Activated CD4-positive, alpha-beta T cell treated with anti-CD3 and anti-CD28 coated beads, Interleukin-10, Interleukin-2, amounts not matched to agents 100 ng/mL and 50 ng/mL, durations not matched to agents 16 hours and 8 hours (primary cell): ENCODE results near the gene IFNW1.
"Not testable (repeated sequence)": the region's sequence is repeated elsewhere in the genome, so short reads cannot be mapped to it uniquely, and the experiment has no call there.

Experiments used
- DNase-seq: peaks from one replicate; pipeline ENCODE4 v3.0.0-alpha.2; 2020

IFNW1 gene

DNA sequence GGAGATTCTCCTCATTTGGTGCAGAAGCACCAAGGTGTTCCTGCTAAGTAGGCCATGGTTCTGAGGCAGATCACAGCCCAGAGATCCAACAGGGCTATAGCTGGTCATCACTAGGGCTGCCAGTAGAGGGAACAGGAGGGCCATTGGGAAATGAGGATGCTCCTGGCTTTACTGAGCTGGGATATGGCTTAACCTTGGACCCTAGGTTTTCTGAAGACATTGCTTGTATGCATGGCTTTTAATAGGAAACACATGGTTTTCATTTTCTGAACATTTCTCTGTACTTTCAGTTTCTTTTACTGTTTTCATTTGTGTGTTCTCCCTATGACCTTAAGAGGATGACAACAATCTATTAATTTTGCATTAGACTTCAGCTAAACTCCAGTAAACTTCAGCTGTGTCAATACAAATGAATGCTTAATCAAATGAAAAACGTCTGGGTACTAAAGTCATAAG, at the start of gene IFNW1:
IFNW1 (minus strand) TSS at position 406 of the 456 bp plus-strand sequence; CDS start at position 144, 262 bp downstream.
- no peak for DNase-seq

DNA sequence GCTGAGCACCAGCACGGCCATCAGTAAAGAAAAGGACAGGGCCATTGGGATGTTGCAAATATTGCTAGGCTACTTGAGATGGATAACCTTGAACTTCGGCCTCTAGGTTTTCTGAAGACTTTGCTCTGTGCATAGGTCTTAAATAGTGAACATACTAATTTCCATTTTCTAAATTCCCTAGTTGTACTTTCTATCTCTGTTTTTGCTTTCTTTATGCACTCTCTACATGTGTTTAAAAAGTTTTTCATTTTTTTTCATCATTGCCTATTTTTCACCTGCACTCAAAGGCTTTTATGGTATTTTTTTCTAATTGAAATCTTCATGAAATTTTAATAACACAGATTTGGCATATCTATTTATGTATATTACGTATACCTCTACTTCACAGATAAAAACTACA, 45.9 kb upstream of the IFNW1 start, which contains the start of gene IFNA4:
IFNA4 (minus strand) TSS at position 101 of the 400 bp plus-strand sequence; CDS start at position 45, 56 bp downstream.
- not testable (repeated sequence) for DNase-seq

GRCh38 chr9:21182810-21183736, 41.4 kb upstream of the IFNW1 start:
- DNase-seq: peak; percentile 50

GRCh38 chr9:21174671-21175070, 33.0 kb upstream of the IFNW1 start:
- DNase-seq: no peak

- DNase-seq: no peak
Measured at GRCh38 chr9:21172156-21172555, 30.5 kb upstream of the IFNW1 start.

DNA sequence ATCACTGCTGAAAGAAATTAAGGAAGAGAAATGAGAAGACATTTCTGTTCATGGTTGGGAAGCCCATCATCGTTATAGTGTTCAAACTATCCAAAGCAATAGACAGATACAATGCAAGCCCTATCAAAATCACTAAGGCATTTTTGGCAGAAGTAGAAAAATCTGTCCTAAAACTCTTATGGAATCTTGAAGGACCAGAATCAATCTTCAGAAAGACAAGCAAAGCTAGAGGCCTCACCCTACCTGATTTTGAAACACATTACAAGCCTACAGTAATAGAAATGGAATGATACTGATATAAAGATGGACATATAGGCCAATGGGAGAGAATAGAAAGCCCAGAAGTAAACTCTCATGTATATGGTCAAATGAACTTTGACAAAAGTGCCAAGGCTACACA, 29.7 kb upstream of the IFNW1 start:
- DNase-seq: no peak

- DNase-seq: not testable (repeated sequence)
Measured at GRCh38 chr9:21166560-21166959, 24.9 kb upstream of the IFNW1 start, which contains the start of gene IFNA21. Gene IFNA21 (minus strand): TSS chr9:21166660. CDS start chr9:21166612, 48 bp downstream.

DNA sequence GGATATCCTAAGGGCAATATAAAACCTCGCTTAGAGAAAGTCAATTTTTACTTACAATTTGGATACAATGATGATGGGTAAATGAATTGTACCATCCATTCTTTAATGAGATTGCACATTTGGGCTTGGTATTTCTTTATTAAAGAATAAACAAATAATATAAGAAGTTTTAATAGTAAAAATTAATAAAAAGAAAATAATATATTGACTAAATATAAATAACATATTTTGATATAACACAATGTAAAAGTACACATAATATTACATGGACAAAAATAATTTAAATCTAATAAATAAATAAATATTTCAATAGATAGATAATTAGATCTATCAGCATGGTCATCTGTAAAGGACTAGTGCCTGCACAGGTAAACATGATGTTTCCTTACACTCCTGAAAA, 23.9 kb upstream of the IFNW1 start:
- no peak for DNase-seq

- peak; percentile 67 for DNase-seq
Measured at GRCh38 chr9:21160178-21160577, 18.5 kb upstream of the IFNW1 start.

DNA sequence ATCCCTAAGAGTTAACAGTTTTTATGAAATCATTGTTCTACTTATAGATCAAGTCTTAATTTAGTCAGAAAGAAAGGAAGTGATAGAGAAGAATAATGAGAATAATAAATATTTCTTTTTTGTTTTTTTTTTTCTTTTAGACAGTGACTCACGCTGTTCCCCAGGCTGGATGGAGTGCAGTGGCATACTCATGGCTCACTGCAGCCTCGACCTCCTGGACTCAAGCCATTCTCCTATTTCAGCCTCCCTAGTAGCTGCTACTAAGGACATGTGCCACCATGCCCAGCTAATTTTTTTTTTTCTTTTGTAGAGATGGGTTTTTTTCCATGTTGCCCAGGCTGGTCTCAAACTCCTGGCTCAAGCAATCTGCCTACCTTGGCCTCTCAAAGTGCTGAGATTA, 13.9 kb upstream of the IFNW1 start:
- no peak for DNase-seq

GRCh38 chr9:21154018-21154608, 12.5 kb upstream of the IFNW1 start:
- peak; percentile 25 for DNase-seq

GRCh38 chr9:21153336-21154017, 11.8 kb upstream of the IFNW1 start:
- DNase-seq: no peak

DNA sequence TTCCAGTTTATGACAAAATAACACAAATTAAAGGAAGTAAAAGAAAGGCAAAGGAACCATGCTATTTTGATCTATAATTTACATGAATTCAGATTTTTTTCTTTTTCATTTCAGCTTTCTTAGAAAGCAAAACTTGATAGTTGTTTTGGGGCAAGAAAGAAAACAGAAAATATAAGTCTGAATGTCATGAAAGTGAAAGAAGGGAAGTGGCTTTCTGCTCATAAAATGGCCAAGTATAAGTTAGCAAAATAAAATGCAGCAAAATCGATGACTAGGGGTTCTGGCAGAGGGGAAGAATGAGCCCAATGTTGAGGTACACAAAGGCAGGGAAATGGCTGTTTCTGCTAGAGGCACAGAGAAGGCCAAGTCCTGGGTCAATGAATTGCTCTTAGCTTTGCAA, 3.0 kb upstream of the IFNW1 start:
- peak; percentile 10 for DNase-seq

GRCh38 chr9:21137020-21137419, 4.6 kb downstream of the IFNW1 start:
- DNase-seq: no peak

GRCh38 chr9:21135736-21136135, 5.9 kb downstream of the IFNW1 start:
- DNase-seq: no peak

GRCh38 chr9:21128186-21128585, 13.4 kb downstream of the IFNW1 start:
- DNase-seq: not testable (repeated sequence)

- no peak for DNase-seq
Measured at GRCh38 chr9:21121595-21122251, 19.9 kb downstream of the IFNW1 start.

GRCh38 chr9:21121079-21121478, 20.6 kb downstream of the IFNW1 start:
- peak; percentile 21 for DNase-seq

DNA sequence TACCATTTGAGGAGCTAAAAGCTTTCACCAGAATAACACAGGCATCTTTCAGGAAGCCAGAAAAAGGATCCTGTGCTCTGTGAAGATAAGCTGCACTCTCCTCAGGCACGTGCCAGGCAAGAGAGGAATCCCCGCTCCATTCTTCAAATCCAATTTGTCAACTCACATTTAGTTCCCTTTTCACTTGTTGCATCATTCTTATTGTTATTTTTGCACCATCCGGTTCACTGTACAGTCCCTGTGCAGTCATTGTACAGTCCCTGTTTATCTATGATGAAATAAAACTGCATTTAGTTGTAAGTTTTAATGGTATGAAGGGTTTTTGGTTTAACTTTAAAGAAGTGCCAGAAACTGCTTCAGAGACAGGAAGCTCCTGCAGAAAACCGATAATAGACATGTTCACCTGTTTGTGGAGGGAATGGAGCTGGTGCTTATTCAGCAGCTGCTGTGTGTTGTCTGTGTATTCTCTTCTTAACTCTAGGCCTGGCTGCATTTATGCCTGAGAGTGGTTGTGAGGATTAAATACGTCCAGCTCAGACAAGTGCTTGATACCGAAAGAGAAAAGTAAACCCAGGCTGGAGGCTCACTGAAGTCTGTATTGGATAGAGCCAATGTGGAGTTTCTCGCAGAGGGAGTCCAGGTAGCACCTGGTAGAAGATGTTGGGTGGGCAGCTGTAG, 22.4 kb downstream of the IFNW1 start:
- no peak for DNase-seq

GRCh38 chr9:21114311-21114710, 27.3 kb downstream of the IFNW1 start:
- DNase-seq: no peak

- peak; percentile 68 for DNase-seq
Measured at GRCh38 chr9:21110708-21111576, 30.7 kb downstream of the IFNW1 start.
